GM12878 (cell line): Measurements from ENCODE around the gene CUTC. TPM values are rescaled to one million over a fixed set of nuclear protein-coding genes. Genes with fewer than 3 reads are reported as not detected.

ENCODE experiments used
- ATAC-seq: fragments of 200-7000 bp; cut with Tn5 transposase; 3 replicates; pipeline ENCODE4 v1.9.1; 2020; ENCODE audit warnings: mild to moderate bottlenecking, moderate library complexity
- BruUV-seq: library from RNA; stranded (reverse); fragments of 400-500 nt; replicated peaks from 2 replicates; lab custom pipeline; 2021; lab: Mats Ljungman, UMichigan
- CTCF ChIA-PET: fragments of 300-600 bp; sonication (Branson Sonifier 250); formaldehyde crosslinking; extraction: SDS; loops from one replicate; lab custom pipeline; 2021; ENCODE audit warnings: inconsistent platforms; lab: Yijun Ruan, JAX
- POLR2A ChIA-PET: fragments of 350-600 bp; formaldehyde crosslinking; extraction: SDS; loops from one replicate; lab custom pipeline; 2021; ENCODE audit warnings: inconsistent platforms; lab: Charles Lee
- RAD21 ChIA-PET: fragments of 300-600 bp; sonication (Branson Sonifier 250); formaldehyde crosslinking; loops from one replicate; lab custom pipeline; 2023; ENCODE audit warnings: antibody characterized with exemption; ENCODE audit not compliant: unreplicated experiment; lab: Charles Lee
- SMC1A ChIA-PET: fragments of 300-600 bp; sonication (Branson Sonifier 250); formaldehyde crosslinking; loops from one replicate; lab custom pipeline; 2023; ENCODE audit not compliant: unreplicated experiment, uncharacterized antibody; lab: Charles Lee
- DNase-seq: peaks from one replicate; pipeline ENCODE4 v3.0.0-alpha.2; 2011; ENCODE audit warnings: low read depth, low spot score
- FAIRE-seq: peaks from 3 replicates; lab custom pipeline; 2011; peaks lifted over from hg19 to GRCh38; lab: Jason Lieb, UNC
- H2AFZ ChIP-seq: 2 replicates; pipeline ENCODE4 v1.6.0; 2011; ENCODE audit warnings: low read depth, low read length, control low read depth; ENCODE audit not compliant: control insufficient read depth
- H3K27ac ChIP-seq: 2 replicates; pipeline ENCODE4 v1.5.1; 2011; ENCODE audit warnings: control low read depth; ENCODE audit not compliant: control insufficient read depth, insufficient read depth
- H3K27me3 ChIP-seq, 2 experiments: replicated peaks in 1 of 2; 2 replicates each; pipeline versions ENCODE4 v1.6.0 to v1.6.1; 2011; ENCODE audit warnings: low read length in 1 of 2; ENCODE audit not compliant: control insufficient read depth in 2 of 2, insufficient read depth in 2 of 2
- H3K36me3 ChIP-seq, 2 experiments: 2 replicates each; pipeline ENCODE4 v1.5.1; 2011; ENCODE audit warnings: low read length in 1 of 2; ENCODE audit not compliant: control insufficient read depth in 2 of 2, insufficient read depth in 2 of 2
- H3K4me1 ChIP-seq: 2 replicates; pipeline ENCODE4 v1.6.1; 2011; ENCODE audit warnings: mild to moderate bottlenecking, low read length, moderate library complexity, mixed read lengths; ENCODE audit not compliant: control insufficient read depth, insufficient read depth
- H3K4me2 ChIP-seq: 2 replicates; pipeline ENCODE4 v1.6.0; 2011; ENCODE audit warnings: control low read depth; ENCODE audit not compliant: control insufficient read depth, insufficient read depth
- H3K4me3 ChIP-seq: fragments of 200-600 bp; sonication (generic); 2 replicates; pipeline ENCODE4 v1.5.1; 2016
- H3K79me2 ChIP-seq: 2 replicates; pipeline ENCODE4 v1.6.0; 2011; ENCODE audit warnings: low read length; ENCODE audit not compliant: control insufficient read depth, insufficient read depth
- H3K9ac ChIP-seq: 2 replicates; pipeline ENCODE4 v1.8.0; 2011; ENCODE audit warnings: low read length, control low read depth, mixed read lengths; ENCODE audit not compliant: control insufficient read depth, insufficient read depth
- H3K9me3 ChIP-seq: replicated peaks from 3 replicates; pipeline ENCODE4 v1.5.1; 2011; ENCODE audit warnings: mild to moderate bottlenecking, low read length; ENCODE audit not compliant: control insufficient read depth, insufficient read depth
- H4K20me1 ChIP-seq: 2 replicates; pipeline ENCODE4 v1.6.0; 2011; ENCODE audit not compliant: control insufficient read depth, insufficient read depth
- ASH2L ChIP-seq: fragments of 300-600, 200-600 bp; sonication (generic); IDR thresholded peaks from 2 replicates; pipeline ENCODE4 v1.6.1; 2017; ENCODE audit warnings: low read depth, mild to moderate bottlenecking, borderline replicate concordance
- BACH1 ChIP-seq: fragments of 450-650 bp; IDR thresholded peaks from 2 replicates; pipeline ENCODE4 v1.6.1; 2017; ENCODE audit warnings: mild to moderate bottlenecking, borderline replicate concordance
- CHD1 ChIP-seq: IDR thresholded peaks from 2 replicates; pipeline ENCODE4 v1.6.1; 2012; ENCODE audit warnings: low read depth, low read length, improper control_type of control experiment
- CREB1 ChIP-seq: IDR thresholded peaks from 2 replicates; pipeline ENCODE4 v1.6.1; 2012; ENCODE audit warnings: low read depth, mild to moderate bottlenecking, inconsistent platforms
- EGR1 ChIP-seq, 2 experiments: IDR thresholded peaks; 1 replicate in 1 of 2; 2 replicates in 1 of 2; pipeline ENCODE4 v1.6.1; 2011 to 2012; ENCODE audit warnings: low read depth in 2 of 2, low read length in 2 of 2, borderline replicate concordance in 1 of 2, mild to moderate bottlenecking in 1 of 2, moderate library complexity in 1 of 2
- FOXM1 ChIP-seq: IDR thresholded peaks from 2 replicates; pipeline ENCODE4 v1.6.1; 2012; ENCODE audit warnings: low read depth, mild to moderate bottlenecking, inconsistent platforms, low read length, moderate library complexity
- IRF5 ChIP-seq: fragments of 450-650 bp; IDR thresholded peaks from 2 replicates; pipeline ENCODE4 v1.6.1; 2017; ENCODE audit warnings: borderline replicate concordance
- MTA2 ChIP-seq: fragments of 450-650 bp; IDR thresholded peaks from 2 replicates; pipeline ENCODE4 v1.6.1; 2016; ENCODE audit warnings: low read depth, mild to moderate bottlenecking, moderate library complexity
- MXI1 ChIP-seq: fragments of 150-350 bp; IDR thresholded peaks from 2 replicates; pipeline ENCODE4 v1.6.1; 2011; ENCODE audit warnings: low read depth, mild to moderate bottlenecking, inconsistent platforms, low read length, improper control_type of control experiment
- MYC ChIP-seq: IDR thresholded peaks from 2 replicates; pipeline ENCODE4 v1.6.1; 2011; ENCODE audit warnings: mild to moderate bottlenecking, low read length, moderate library complexity, inconsistent platforms; ENCODE audit not compliant: insufficient read depth, insufficient replicate concordance, insufficient read length, severe bottlenecking
- PAX8 ChIP-seq: fragments of 450-650 bp; IDR thresholded peaks from 2 replicates; pipeline ENCODE4 v1.6.1; 2017; ENCODE audit warnings: mild to moderate bottlenecking, moderate library complexity
- PBX3 ChIP-seq: IDR thresholded peaks from 2 replicates; pipeline ENCODE4 v1.6.1; 2011; ENCODE audit warnings: mild to moderate bottlenecking, low read depth, low read length, moderate library complexity; ENCODE audit not compliant: insufficient replicate concordance
- SREBF1 ChIP-seq: IDR thresholded peaks from 2 replicates; pipeline ENCODE4 v1.6.1; 2012; ENCODE audit warnings: mild to moderate bottlenecking, low read length
- WGBS: methylation state at CpG from one replicate; pipeline ENCODE4 v1.1.6; 2016; ENCODE audit warnings: low lambda C conversion rate; ENCODE audit not compliant: insufficient replicate concordance, insufficient coverage; ENCODE audit errors: missing lambda C conversion rate; 5-methylcytosine and 5-hydroxymethylcytosine counted together
- in situ Hi-C: fragments of 300-500 bp; cut with MboI; formaldehyde crosslinking; loops from 9 replicates; pipeline ENCODE4 v1.14.3; 2018; ENCODE audit warnings: mixed read lengths
- intact Hi-C: fragments of 100-400 bp; cut with micrococcal nuclease; formaldehyde crosslinking; loops from one replicate; pipeline ENCODE4 v1.14.2; 2022; ENCODE audit not compliant: unreplicated experiment
- polyA plus RNA-seq, 11 experiments: library from polyadenylated mRNA; depleted of rRNA in 4 of 11; unstranded in 6 of 11; stranded (reverse) in 5 of 11; fragments of >200 nt; fragmentation: Nextera tagmentation in 4 of 11; fragmentation: Illumina TruSeq in 1 of 11; extraction: Ambion mirVana in 4 of 11; extraction: Trizol in 1 of 11; gene quantifications; 1 replicate in 1 of 11; 2 replicates in 10 of 11; pipeline versions ENCODE4 v1.2.1 to v1.2.3, GENCODE V29; 2011 to 2016; ENCODE audit warnings: inconsistent platforms in 2 of 11, missing spikeins in 2 of 11, low read depth in 1 of 11
- total RNA-seq, 4 experiments: library from RNA; depleted of rRNA in 3 of 4; stranded (reverse); fragments of >200 nt in 3 of 4; fragmentation: Illumina TruSeq in 1 of 4; extraction: Trizol in 1 of 4; gene quantifications; 2 replicates each; pipeline versions ENCODE4 v1.2.1 to v1.2.3, GENCODE V29; 2013 to 2021
- TF ChIP-seq, protein P1 (sequence below): fragments of 450-650 bp; IDR thresholded peaks from 2 replicates; pipeline ENCODE4 v1.6.1; 2016; ENCODE audit warnings: mild to moderate bottlenecking

The CUTC gene
- total and polyA plus RNA-seq, 10 of the 15 experiments (the other 5 are each of a cell fraction or from before 2014, with no cell fraction given): 23.8 to 71.7 (median 40.8) TPM

DNA sequence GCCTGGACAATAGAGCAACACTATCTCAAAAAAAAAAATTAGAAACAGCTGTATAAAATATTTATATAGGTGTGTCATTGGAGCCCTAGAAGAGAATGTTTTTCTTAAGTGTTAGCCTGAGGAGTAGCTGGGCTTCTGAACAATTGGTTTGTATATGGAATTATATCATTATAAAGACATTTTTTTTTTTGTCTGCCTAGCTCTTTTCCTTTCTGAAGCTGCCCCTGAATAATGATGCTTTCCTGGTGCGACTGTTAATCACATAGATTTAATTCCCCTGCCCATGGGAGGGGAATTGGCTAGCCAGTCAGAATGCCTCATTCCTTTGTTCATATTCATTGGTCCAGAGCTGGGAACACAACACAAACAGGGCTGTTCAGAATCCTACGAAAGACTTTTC is 36.5 kb downstream of the CUTC start:
- Histone ChIP-seq H3K79me2 (no peaks in the 10 kb centered on the region), H3K36me3 (no peaks in the 10 kb centered on the region), H3K4me3 (no peak overlapping the region), H2AFZ (no peak overlapping the region), H3K4me1 (peaks cover 20% of the 10 kb centered on the region), H3K27me3 (no peaks in the 10 kb centered on the region), H4K20me1 (no peaks in the 10 kb centered on the region), H3K4me2 (no peak overlapping the region), H3K9me3 (no peaks in the 10 kb centered on the region; the same call in 2 of the 3 replicates), H3K9ac (no peak overlapping the region), H3K27ac (no peak overlapping the region)
- DNase-seq (no peak), FAIRE-seq (no peak), ATAC-seq (no peak)
- TF ChIP-seq BACH1: no peak
- no peak for TF ChIP-seq SREBF1
- no peak for TF ChIP-seq CHD1
- no peak for TF ChIP-seq MTA2
- no TSS peak for BruUV-seq
- intact Hi-C loops (no loop called here), in situ Hi-C loops (no loop called here)
- POLR2A ChIA-PET: interaction anchor here (0.6 kb wide), 1 partner anchor 38 kb away, joined by 4 read pairs; no protein-coding TSS in a partner anchor
- CTCF ChIA-PET: interaction anchor here (1.0 kb wide), 2 partner anchors 16 to 78 kb away, joined by 3 to 4 read pairs; no protein-coding TSS in a partner anchor
- RAD21 ChIA-PET: interaction anchor here (0.8 kb wide), 1 partner anchor 20 kb away, joined by 3 read pairs; no protein-coding TSS in a partner anchor
- SMC1A ChIA-PET: interaction anchor here (1.0 to 1.9 kb wide), 4 partner anchors 8 to 410 kb away, joined by 3 to 6 read pairs (median 4); no protein-coding TSS in a partner anchor
- 88% methylated on average over 2 of the region's 2 CpGs for WGBS

DNA sequence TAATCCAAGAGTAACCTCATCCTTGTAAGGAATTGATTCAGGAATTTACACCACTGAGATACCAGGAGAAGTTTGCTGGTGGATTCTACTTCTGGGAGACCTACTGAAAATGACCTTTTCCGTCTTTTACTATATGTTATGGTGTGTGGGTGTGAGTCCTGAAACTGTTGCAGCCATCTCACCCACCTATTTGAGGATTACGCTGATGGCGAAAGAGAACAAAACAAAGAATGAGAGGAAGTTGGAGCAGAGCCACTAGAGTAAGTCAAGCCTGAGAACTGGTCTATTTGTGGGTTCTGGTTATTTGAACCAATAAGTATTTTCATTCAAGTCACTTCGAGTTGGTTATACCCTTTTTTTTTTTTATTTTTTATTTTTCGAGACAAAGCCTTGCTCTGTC is 37.7 kb downstream of the CUTC start:
- no peak for DNase-seq
- Histone ChIP-seq H4K20me1 (no peaks in the 10 kb centered on the region), H2AFZ (no peak overlapping the region), H3K4me3 (no peak overlapping the region), H3K36me3 (no peaks in the 10 kb centered on the region), H3K4me1 (peaks cover 20% of the 10 kb centered on the region), H3K27me3 (no peaks in the 10 kb centered on the region), H3K79me2 (no peaks in the 10 kb centered on the region), H3K9me3 (no peaks in the 10 kb centered on the region), H3K27ac (no peak overlapping the region), H3K9ac (no peak overlapping the region), H3K4me2 (no peak overlapping the region)
- no peak for FAIRE-seq
- in situ Hi-C loops (no loop called here), intact Hi-C loops (no loop called here)
- ATAC-seq: no peak
- no TSS peak for BruUV-seq
- ChIA-PET SMC1A (interaction anchor here (0.7 kb wide), 1 partner anchor 147 kb away, joined by 3 read pairs; no protein-coding TSS in a partner anchor), POLR2A (no interaction called here), CTCF (interaction anchor here (1.0 kb wide), 1 partner anchor 76 kb away, joined by 4 read pairs; no protein-coding TSS in a partner anchor), RAD21 (no interaction called here)
- 61% methylated on average over 5 of the region's 5 CpGs for WGBS
- TF ChIP-seq IRF5 (no peak), FOXM1 (no peak), PBX3 (no peak), MYC (no peak), ASH2L (no peak), EGR1 (IDR thresholded peaks at IDR 0.05; ENCODE audit: borderline replicate concordance in 1 of 2, low read depth in 2 of 2, low read length in 2 of 2) (no peak), CREB1 (no peak), MXI1 (no peak), PAX8 (no peak)
- TF ChIP-seq, protein P1, sequence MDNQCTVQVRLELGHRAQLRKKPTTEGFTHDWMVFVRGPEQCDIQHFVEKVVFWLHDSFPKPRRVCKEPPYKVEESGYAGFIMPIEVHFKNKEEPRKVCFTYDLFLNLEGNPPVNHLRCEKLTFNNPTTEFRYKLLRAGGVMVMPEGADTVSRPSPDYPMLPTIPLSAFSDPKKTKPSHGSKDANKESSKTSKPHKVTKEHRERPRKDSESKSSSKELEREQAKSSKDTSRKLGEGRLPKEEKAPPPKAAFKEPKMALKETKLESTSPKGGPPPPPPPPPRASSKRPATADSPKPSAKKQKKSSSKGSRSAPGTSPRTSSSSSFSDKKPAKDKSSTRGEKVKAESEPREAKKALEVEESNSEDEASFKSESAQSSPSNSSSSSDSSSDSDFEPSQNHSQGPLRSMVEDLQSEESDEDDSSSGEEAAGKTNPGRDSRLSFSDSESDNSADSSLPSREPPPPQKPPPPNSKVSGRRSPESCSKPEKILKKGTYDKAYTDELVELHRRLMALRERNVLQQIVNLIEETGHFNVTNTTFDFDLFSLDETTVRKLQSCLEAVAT: no peak
